Activated CD8-positive, alpha-beta T cell treated with anti-CD3 and anti-CD28 coated beads for 36 hours (primary cell): ENCODE results near the gene YY1. TPM values are rescaled to one million over a fixed set of nuclear protein-coding genes. Genes with fewer than 3 reads are reported as not detected.
A peak's percentile ranks its signal among the peaks of the same experiment; 100 is the strongest.

Source experiments
- ATAC-seq: fragments of 200-7000 bp; cut with Tn5 transposase; one replicate; pipeline ENCODE4 v1.10.0; 2021; ENCODE audit warnings: mild to moderate bottlenecking, moderate library complexity
- CTCF ChIA-PET: fragments of 350-600 bp; sonication (Branson Sonifier 250); formaldehyde crosslinking; loops from one replicate; lab custom pipeline; 2021; ENCODE audit warnings: antibody characterized with exemption; lab: Charles Lee
- POLR2A ChIA-PET: fragments of 350-600 bp; sonication (Branson Sonifier 250); formaldehyde crosslinking; loops from one replicate; lab custom pipeline; 2021; ENCODE audit warnings: antibody characterized with exemption; lab: Charles Lee
- DNase-seq: peaks from one replicate; pipeline ENCODE4 v3.0.0-alpha.2; 2020
- H3K27ac Mint-ChIP-seq: one replicate; pipeline ENCODE4 v1.8.0; 2021; ENCODE audit warnings: mild to moderate bottlenecking, mixed read lengths
- H3K27me3 Mint-ChIP-seq: one replicate; pipeline ENCODE4 v1.8.0; 2021; ENCODE audit warnings: mixed read lengths
- H3K36me3 Mint-ChIP-seq: one replicate; pipeline ENCODE4 v1.8.0; 2021; ENCODE audit warnings: low read depth, mixed read lengths
- H3K4me1 Mint-ChIP-seq: one replicate; pipeline ENCODE4 v1.8.0; 2021; ENCODE audit warnings: low read depth, mixed read lengths
- H3K4me3 Mint-ChIP-seq: one replicate; pipeline ENCODE4 v1.8.0; 2021; ENCODE audit warnings: mild to moderate bottlenecking, moderate library complexity, mixed read lengths
- H3K9me3 Mint-ChIP-seq: one replicate; pipeline ENCODE4 v1.8.0; 2021; ENCODE audit warnings: mixed read lengths
- intact Hi-C: fragments of 100-400 bp; cut with micrococcal nuclease; formaldehyde crosslinking; loops from one replicate; pipeline ENCODE4 v1.10.0; 2022
- total RNA-seq, 2 experiments: library from RNA; stranded (reverse); gene quantifications; one replicate each; pipeline ENCODE4 v1.2.3, GENCODE V29; 2021
- TF ChIP-seq, protein P1 (sequence below): fragments of 200-600 bp; IDR thresholded peaks from one replicate; pipeline ENCODE4 v1.8.0; 2022; ENCODE audit warnings: antibody characterized with exemption, mild to moderate bottlenecking

YY1 gene
- total RNA-seq, 2 experiments from 2014 or later, result 105 TPM

- CTCF ChIA-PET, result interaction anchor here (1.7 kb wide), 1 partner anchor 12 kb away, joined by 5 read pairs; no protein-coding TSS in a partner anchor
Observed at GRCh38 chr14:100252684-100253083, 13.7 kb downstream of the YY1 start.

DNA sequence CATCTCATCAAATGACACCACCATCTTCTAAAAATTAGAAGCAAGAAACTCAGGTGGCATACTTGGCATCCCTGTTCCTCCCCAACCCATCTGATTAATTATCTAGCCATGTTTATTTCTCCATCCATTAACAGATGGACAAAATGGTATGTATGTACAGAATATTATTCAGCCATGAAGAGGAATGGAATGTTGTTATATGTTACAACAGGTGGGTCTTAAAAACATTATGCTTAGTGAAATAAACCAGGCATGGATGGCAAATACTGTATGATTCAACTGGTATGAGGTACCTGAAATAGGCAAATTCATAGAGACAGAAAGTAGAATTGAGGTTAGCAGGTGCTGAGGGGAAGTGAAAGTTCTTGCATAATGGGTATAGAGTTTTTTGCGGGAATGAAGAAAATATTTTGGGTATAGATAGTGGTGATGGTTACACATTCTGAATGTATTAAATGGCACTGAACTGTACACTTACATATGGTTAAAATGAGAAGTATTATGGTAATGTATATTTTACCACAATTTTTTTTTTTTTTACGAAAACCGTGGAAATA, 17.5 kb downstream of the YY1 start:
- peaks cover 83% of the 10 kb centered on the region for H3K4me1 Mint-ChIP-seq

More at GRCh38 chr14:100252684-100253083, 13.7 kb downstream of the YY1 start:
- intact Hi-C loops, result no loop called here
- H3K27ac Mint-ChIP-seq, result no peak overlapping the region
- ATAC-seq, result no peak
- peaks cover 36% of the 10 kb centered on the region for H3K36me3 Mint-ChIP-seq
- H3K9me3 Mint-ChIP-seq, result no peaks in the 10 kb centered on the region
- H3K4me3 Mint-ChIP-seq, result no peak overlapping the region
- H3K27me3 Mint-ChIP-seq, result no peaks in the 10 kb centered on the region
- POLR2A ChIA-PET, result no interaction called here
- DNase-seq, result no peak
- peaks cover 75% of the 10 kb centered on the region for H3K4me1 Mint-ChIP-seq
- TF ChIP-seq, protein P1, sequence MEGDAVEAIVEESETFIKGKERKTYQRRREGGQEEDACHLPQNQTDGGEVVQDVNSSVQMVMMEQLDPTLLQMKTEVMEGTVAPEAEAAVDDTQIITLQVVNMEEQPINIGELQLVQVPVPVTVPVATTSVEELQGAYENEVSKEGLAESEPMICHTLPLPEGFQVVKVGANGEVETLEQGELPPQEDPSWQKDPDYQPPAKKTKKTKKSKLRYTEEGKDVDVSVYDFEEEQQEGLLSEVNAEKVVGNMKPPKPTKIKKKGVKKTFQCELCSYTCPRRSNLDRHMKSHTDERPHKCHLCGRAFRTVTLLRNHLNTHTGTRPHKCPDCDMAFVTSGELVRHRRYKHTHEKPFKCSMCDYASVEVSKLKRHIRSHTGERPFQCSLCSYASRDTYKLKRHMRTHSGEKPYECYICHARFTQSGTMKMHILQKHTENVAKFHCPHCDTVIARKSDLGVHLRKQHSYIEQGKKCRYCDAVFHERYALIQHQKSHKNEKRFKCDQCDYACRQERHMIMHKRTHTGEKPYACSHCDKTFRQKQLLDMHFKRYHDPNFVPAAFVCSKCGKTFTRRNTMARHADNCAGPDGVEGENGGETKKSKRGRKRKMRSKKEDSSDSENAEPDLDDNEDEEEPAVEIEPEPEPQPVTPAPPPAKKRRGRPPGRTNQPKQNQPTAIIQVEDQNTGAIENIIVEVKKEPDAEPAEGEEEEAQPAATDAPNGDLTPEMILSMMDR, result no peak

DNA sequence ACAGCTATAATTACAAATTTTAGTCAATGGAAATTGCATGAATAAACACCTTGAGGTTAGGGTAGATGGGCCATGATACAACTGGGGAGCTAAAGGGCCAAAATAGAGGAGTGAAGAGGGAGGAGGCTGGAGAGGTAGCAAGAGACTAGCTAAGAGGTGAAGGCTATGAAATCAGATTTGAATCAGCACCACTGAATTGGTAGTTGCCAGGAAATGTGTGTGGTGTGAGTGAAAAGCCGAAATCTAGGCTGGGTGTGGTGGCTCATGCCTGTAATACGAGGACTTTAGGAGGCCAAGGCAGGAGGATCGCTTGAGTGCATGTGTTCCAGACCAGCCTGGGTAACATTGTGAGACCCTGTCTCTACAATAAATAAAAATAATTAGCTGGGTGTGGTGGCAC, 22.7 kb downstream of the YY1 start:
- TF ChIP-seq, protein P1, result no peak
- intact Hi-C loops, result no loop called here
- no peaks in the 10 kb centered on the region for H3K9me3 Mint-ChIP-seq
- H3K4me3 Mint-ChIP-seq, result no peak overlapping the region
- DNase-seq (peak; percentile 60), ATAC-seq (peak; percentile 84)
- POLR2A ChIA-PET, result interaction anchor here (0.7 to 1.5 kb wide), 3 partner anchors 23 to 68 kb away, joined by 3 read pairs; no protein-coding TSS in a partner anchor
- peaks cover 48% of the 10 kb centered on the region for H3K36me3 Mint-ChIP-seq
- H3K4me1 Mint-ChIP-seq, result peaks cover 83% of the 10 kb centered on the region
- no peaks in the 10 kb centered on the region for H3K27me3 Mint-ChIP-seq
- H3K27ac Mint-ChIP-seq, result peak overlapping the region; percentile 80
- CTCF ChIA-PET, result interaction anchor here (0.9 to 2.3 kb wide), 5 partner anchors 16 to 46 kb away, joined by 3 to 8 read pairs (median 5); no protein-coding TSS in a partner anchor

More for the DNA sequence above, 17.5 kb downstream of the YY1 start:
- no peak overlapping the region for H3K4me3 Mint-ChIP-seq
- peak overlapping the region; percentile 16 for H3K27ac Mint-ChIP-seq
- intact Hi-C loops, result no loop called here
- no peaks in the 10 kb centered on the region for H3K9me3 Mint-ChIP-seq
- peak; percentile 26 for ATAC-seq
- POLR2A ChIA-PET, result interaction anchor here (1.0 kb wide), 1 partner anchor 22 kb away, joined by 3 read pairs; no protein-coding TSS in a partner anchor
- DNase-seq, result no peak
- peaks cover 27% of the 10 kb centered on the region for H3K36me3 Mint-ChIP-seq
- CTCF ChIA-PET, result interaction anchor here (1.1 to 1.6 kb wide), 3 partner anchors 14 to 184 kb away, joined by 3 to 6 read pairs (median 3); no protein-coding TSS in a partner anchor
- TF ChIP-seq, protein P1, result no peak
- no peaks in the 10 kb centered on the region for H3K27me3 Mint-ChIP-seq

DNA sequence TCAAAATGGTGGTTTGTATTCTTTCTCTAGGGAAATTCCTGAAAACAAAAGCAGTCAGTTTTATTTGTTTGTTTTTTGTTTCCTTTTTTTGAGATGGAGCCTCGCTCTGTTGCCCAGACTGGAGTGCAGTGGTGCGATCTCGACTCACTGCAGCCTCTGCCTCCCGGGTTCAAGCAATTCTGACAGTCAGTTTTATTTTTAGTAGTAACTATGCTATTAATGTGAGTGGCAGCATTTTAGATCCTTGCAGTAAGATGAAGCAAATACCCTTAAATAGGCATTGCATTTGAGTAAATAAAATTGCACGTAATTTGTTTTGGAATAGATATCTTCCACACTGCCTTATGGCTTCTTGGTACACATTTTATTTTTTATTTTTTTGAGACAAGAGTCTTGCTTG, 23.6 kb downstream of the YY1 start:
- Mint-ChIP-seq H3K27me3 (no peaks in the 10 kb centered on the region), H3K27ac (no peak overlapping the region), H3K4me1 (peaks cover 81% of the 10 kb centered on the region), H3K4me3 (no peak overlapping the region), H3K36me3 (peaks cover 50% of the 10 kb centered on the region), H3K9me3 (no peaks in the 10 kb centered on the region)
- POLR2A ChIA-PET, result no interaction called here
- ATAC-seq (no peak), DNase-seq (no peak)
- CTCF ChIA-PET, result interaction anchor here (1.5 to 2.5 kb wide), 3 partner anchors 17 to 23 kb away, joined by 4 to 17 read pairs (median 8); no protein-coding TSS in a partner anchor
- TF ChIP-seq, protein P1, result no peak
- intact Hi-C loops, result no loop called here

DNA sequence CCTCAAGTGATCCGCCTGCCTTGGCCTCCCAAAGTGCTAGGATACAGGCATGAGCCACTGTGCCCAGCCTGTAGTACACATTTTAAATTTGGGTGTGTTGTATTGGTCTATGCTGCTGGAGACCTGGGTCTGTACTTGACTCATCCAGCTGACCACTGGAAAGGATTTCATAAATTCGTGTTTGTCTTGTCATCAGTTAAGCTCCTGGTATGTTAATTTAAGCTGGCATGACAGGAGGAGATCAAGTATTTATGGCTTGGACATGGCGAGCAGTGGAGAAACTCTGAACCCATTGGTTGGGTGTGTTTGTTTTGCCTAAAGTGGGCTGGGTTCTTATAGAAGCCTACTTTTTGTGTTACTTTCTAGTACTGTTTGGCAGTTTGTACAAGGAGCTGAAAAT, 24.2 kb downstream of the YY1 start:
- Mint-ChIP-seq H3K27ac (peak overlapping the region; percentile 57), H3K27me3 (no peaks in the 10 kb centered on the region), H3K36me3 (peaks cover 52% of the 10 kb centered on the region), H3K4me1 (peaks cover 81% of the 10 kb centered on the region), H3K4me3 (no peak overlapping the region), H3K9me3 (no peaks in the 10 kb centered on the region)
- POLR2A ChIA-PET, result interaction anchor here (1.3 kb wide), 1 partner anchor 112 kb away, joined by 3 read pairs; a partner anchor contains a TSS
- TF ChIP-seq, protein P1, result no peak
- no peak for ATAC-seq
- intact Hi-C loops, result no loop called here
- CTCF ChIA-PET, result interaction anchor here (1.0 to 2.5 kb wide), 3 partner anchors 11 to 22 kb away, joined by 3 to 17 read pairs (median 7); no protein-coding TSS in a partner anchor
- no peak for DNase-seq
